ENCODE measurements around the gene DPPA4.

DNA sequence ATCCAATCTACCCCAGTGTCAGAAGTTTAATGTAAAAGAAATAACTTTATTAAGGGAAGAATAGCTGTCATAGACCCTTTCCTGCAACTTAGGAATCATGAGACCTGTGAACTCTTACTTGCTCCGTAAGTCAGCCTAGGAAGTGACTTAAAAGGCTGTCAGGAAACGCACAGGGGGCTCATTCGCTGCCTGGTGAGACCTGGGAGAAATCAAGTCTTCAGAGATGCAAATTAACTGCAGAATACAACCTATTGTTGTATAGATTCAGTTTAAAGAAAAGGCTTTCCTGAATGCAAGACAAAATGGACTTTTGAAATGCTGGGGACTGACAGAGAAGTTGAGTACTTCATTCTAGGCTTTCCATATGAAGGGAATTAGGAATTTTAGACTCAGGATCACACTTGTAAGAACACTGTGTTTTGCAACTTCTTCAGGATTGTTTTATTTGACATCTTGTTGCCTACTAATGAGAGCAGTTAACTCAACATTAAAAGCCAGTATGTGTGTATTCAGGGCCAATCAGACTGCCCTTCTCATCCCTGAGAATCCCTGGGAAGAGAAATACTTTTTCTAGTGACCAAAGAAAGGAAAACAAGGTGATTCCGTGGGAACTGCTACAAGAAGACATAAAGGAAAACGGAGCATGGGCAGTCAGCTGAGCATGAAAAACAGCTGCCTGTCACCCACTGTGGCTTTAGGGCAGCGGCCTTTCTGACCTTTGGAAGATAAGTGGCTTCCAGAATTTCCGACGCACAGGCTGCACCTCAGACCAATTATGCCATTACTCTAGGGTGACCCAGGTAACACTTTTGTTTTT, 18.5 kb upstream of the DPPA4 start:
- TF ChIP-seq POLR2A (IDR thresholded peaks at IDR 0.05; ENCODE audit: low read depth, low read length) (no peak), POLR2AphosphoS5 (IDR thresholded peaks at IDR 0.05; ENCODE audit: low read depth, low read length) (no peak)
